Gastroesophageal sphincter (tissue), 3 donors: ENCODE results near the gene PLEKHA7.

Experiments
- EP300 ChIP-seq: sonication (generic); formaldehyde crosslinking; IDR thresholded peaks from one replicate; pipeline ENCODE4 v1.6.1; 2017; ENCODE audit warnings: antibody characterized with exemption, mild to moderate bottlenecking
- POLR2A ChIP-seq, 2 donors: fragments of 450-650 bp; IDR thresholded peaks; one replicate each; pipeline ENCODE4 v1.6.1; 2017; ENCODE audit warnings: antibody characterized with exemption in 2 of 2, mild to moderate bottlenecking in 2 of 2, moderate library complexity in 1 of 2
- POLR2AphosphoS5 ChIP-seq: sonication (generic); formaldehyde crosslinking; IDR thresholded peaks from one replicate; pipeline ENCODE4 v1.6.1; 2017; ENCODE audit warnings: antibody characterized with exemption
- TF ChIP-seq, protein P1 (sequence below), 4 experiments: fragments of 200-600 bp in 2 of 4; fragments of 450-650 bp in 2 of 4; sonication (generic) in 1 of 4; IDR thresholded peaks; one replicate each; pipeline ENCODE4 v1.5.1; 2017 to 2019; ENCODE audit warnings: antibody characterized with exemption in 4 of 4, mild to moderate bottlenecking in 2 of 4, moderate library complexity in 2 of 4

DNA sequence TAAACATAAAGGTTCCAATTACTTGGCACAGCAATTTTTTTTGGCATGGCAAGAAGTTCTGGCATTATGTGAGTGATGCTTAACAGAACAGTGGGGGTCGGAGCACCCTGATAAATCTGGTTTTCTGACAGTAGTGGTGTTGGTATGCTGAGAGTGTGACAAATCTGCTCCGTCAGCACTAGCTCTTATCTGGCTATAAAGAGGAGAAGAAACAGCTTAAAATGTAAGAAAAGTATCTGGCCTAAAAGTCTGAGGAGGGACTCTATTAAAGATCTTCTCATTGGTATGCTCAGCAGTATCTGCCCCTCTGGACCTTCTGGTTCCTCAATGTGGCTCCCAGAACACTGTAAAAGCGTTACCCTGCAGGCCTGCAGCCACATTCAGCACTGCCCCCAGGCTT, 137.4 kb downstream of the PLEKHA7 start:
- no peak for TF ChIP-seq POLR2A (IDR thresholded peaks at IDR 0.05)
- TF ChIP-seq, protein P1, sequence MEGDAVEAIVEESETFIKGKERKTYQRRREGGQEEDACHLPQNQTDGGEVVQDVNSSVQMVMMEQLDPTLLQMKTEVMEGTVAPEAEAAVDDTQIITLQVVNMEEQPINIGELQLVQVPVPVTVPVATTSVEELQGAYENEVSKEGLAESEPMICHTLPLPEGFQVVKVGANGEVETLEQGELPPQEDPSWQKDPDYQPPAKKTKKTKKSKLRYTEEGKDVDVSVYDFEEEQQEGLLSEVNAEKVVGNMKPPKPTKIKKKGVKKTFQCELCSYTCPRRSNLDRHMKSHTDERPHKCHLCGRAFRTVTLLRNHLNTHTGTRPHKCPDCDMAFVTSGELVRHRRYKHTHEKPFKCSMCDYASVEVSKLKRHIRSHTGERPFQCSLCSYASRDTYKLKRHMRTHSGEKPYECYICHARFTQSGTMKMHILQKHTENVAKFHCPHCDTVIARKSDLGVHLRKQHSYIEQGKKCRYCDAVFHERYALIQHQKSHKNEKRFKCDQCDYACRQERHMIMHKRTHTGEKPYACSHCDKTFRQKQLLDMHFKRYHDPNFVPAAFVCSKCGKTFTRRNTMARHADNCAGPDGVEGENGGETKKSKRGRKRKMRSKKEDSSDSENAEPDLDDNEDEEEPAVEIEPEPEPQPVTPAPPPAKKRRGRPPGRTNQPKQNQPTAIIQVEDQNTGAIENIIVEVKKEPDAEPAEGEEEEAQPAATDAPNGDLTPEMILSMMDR (IDR thresholded peaks at IDR 0.05), result no peak
- TF ChIP-seq POLR2AphosphoS5, result no peak
- TF ChIP-seq EP300, result no peak
